GM12878 (cell line): Measurements from ENCODE around the gene DLG2. TPM values are rescaled to one million over a fixed set of nuclear protein-coding genes. Genes with fewer than 3 reads are reported as not detected.

ENCODE experiments used
- ATAC-seq: fragments of 200-7000 bp; cut with Tn5 transposase; 3 replicates; pipeline ENCODE4 v1.9.1; 2020; ENCODE audit warnings: mild to moderate bottlenecking, moderate library complexity
- BruUV-seq: library from RNA; stranded (reverse); fragments of 400-500 nt; replicated peaks from 2 replicates; lab custom pipeline; 2021; lab: Mats Ljungman, UMichigan
- CTCF ChIA-PET: fragments of 300-600 bp; sonication (Branson Sonifier 250); formaldehyde crosslinking; extraction: SDS; loops from one replicate; lab custom pipeline; 2021; ENCODE audit warnings: inconsistent platforms; lab: Yijun Ruan, JAX
- POLR2A ChIA-PET: fragments of 350-600 bp; formaldehyde crosslinking; extraction: SDS; loops from one replicate; lab custom pipeline; 2021; ENCODE audit warnings: inconsistent platforms; lab: Charles Lee
- RAD21 ChIA-PET: fragments of 300-600 bp; sonication (Branson Sonifier 250); formaldehyde crosslinking; loops from one replicate; lab custom pipeline; 2023; ENCODE audit warnings: antibody characterized with exemption; ENCODE audit not compliant: unreplicated experiment; lab: Charles Lee
- SMC1A ChIA-PET: fragments of 300-600 bp; sonication (Branson Sonifier 250); formaldehyde crosslinking; loops from one replicate; lab custom pipeline; 2023; ENCODE audit not compliant: unreplicated experiment, uncharacterized antibody; lab: Charles Lee
- DNase-seq: peaks from one replicate; pipeline ENCODE4 v3.0.0-alpha.2; 2011; ENCODE audit warnings: low read depth, low spot score
- FAIRE-seq: peaks from 3 replicates; lab custom pipeline; 2011; peaks lifted over from hg19 to GRCh38; lab: Jason Lieb, UNC
- H2AFZ ChIP-seq: 2 replicates; pipeline ENCODE4 v1.6.0; 2011; ENCODE audit warnings: low read depth, low read length, control low read depth; ENCODE audit not compliant: control insufficient read depth
- H3K27ac ChIP-seq: 2 replicates; pipeline ENCODE4 v1.5.1; 2011; ENCODE audit warnings: control low read depth; ENCODE audit not compliant: control insufficient read depth, insufficient read depth
- H3K27me3 ChIP-seq, 2 experiments: replicated peaks in 1 of 2; 2 replicates each; pipeline versions ENCODE4 v1.6.0 to v1.6.1; 2011; ENCODE audit warnings: low read length in 1 of 2; ENCODE audit not compliant: control insufficient read depth in 2 of 2, insufficient read depth in 2 of 2
- H3K36me3 ChIP-seq, 2 experiments: 2 replicates each; pipeline ENCODE4 v1.5.1; 2011; ENCODE audit warnings: low read length in 1 of 2; ENCODE audit not compliant: control insufficient read depth in 2 of 2, insufficient read depth in 2 of 2
- H3K4me1 ChIP-seq: 2 replicates; pipeline ENCODE4 v1.6.1; 2011; ENCODE audit warnings: mild to moderate bottlenecking, low read length, moderate library complexity, mixed read lengths; ENCODE audit not compliant: control insufficient read depth, insufficient read depth
- H3K4me2 ChIP-seq: 2 replicates; pipeline ENCODE4 v1.6.0; 2011; ENCODE audit warnings: control low read depth; ENCODE audit not compliant: control insufficient read depth, insufficient read depth
- H3K4me3 ChIP-seq: fragments of 200-600 bp; sonication (generic); 2 replicates; pipeline ENCODE4 v1.5.1; 2016
- H3K79me2 ChIP-seq: 2 replicates; pipeline ENCODE4 v1.6.0; 2011; ENCODE audit warnings: low read length; ENCODE audit not compliant: control insufficient read depth, insufficient read depth
- H3K9ac ChIP-seq: 2 replicates; pipeline ENCODE4 v1.8.0; 2011; ENCODE audit warnings: low read length, control low read depth, mixed read lengths; ENCODE audit not compliant: control insufficient read depth, insufficient read depth
- H3K9me3 ChIP-seq: replicated peaks from 3 replicates; pipeline ENCODE4 v1.5.1; 2011; ENCODE audit warnings: mild to moderate bottlenecking, low read length; ENCODE audit not compliant: control insufficient read depth, insufficient read depth
- H4K20me1 ChIP-seq: 2 replicates; pipeline ENCODE4 v1.6.0; 2011; ENCODE audit not compliant: control insufficient read depth, insufficient read depth
- ATF7 ChIP-seq: fragments of 450-650 bp; IDR thresholded peaks from 2 replicates; pipeline ENCODE4 v1.6.1; 2016; ENCODE audit warnings: low read depth, mild to moderate bottlenecking
- CHD4 ChIP-seq: fragments of 200-600 bp; sonication (generic); IDR thresholded peaks from 2 replicates; pipeline ENCODE4 v1.6.1; 2016; ENCODE audit warnings: mild to moderate bottlenecking
- CREB1 ChIP-seq: IDR thresholded peaks from 2 replicates; pipeline ENCODE4 v1.6.1; 2012; ENCODE audit warnings: low read depth, mild to moderate bottlenecking, inconsistent platforms
- EZH2 ChIP-seq: IDR thresholded peaks from 2 replicates; pipeline ENCODE4 v1.6.1; 2012; ENCODE audit warnings: low read depth, mild to moderate bottlenecking, control low read depth, inconsistent platforms, low read length, borderline replicate concordance; ENCODE audit not compliant: control insufficient read depth
- GATAD2B ChIP-seq: fragments of 450-650 bp; conservative IDR thresholded peaks from 2 replicates; pipeline ENCODE4 v1.6.1; 2017; ENCODE audit warnings: low read depth, mild to moderate bottlenecking, moderate library complexity
- RELB ChIP-seq: fragments of 450-650 bp; IDR thresholded peaks from 2 replicates; pipeline ENCODE4 v1.6.1; 2017; ENCODE audit warnings: low read depth, mild to moderate bottlenecking, moderate library complexity
- ZNF384 ChIP-seq: IDR thresholded peaks from 2 replicates; pipeline ENCODE4 v1.6.1; 2012; ENCODE audit warnings: low read depth, mild to moderate bottlenecking, low read length, improper control_type of control experiment, borderline replicate concordance
- ZNF687 ChIP-seq: fragments of 450-650 bp; IDR thresholded peaks from 2 replicates; pipeline ENCODE4 v1.6.1; 2017; ENCODE audit warnings: mild to moderate bottlenecking, moderate library complexity
- WGBS: methylation state at CpG from one replicate; pipeline ENCODE4 v1.1.6; 2016; ENCODE audit warnings: low lambda C conversion rate; ENCODE audit not compliant: insufficient replicate concordance, insufficient coverage; ENCODE audit errors: missing lambda C conversion rate; 5-methylcytosine and 5-hydroxymethylcytosine counted together
- in situ Hi-C: fragments of 300-500 bp; cut with MboI; formaldehyde crosslinking; loops from 9 replicates; pipeline ENCODE4 v1.14.3; 2018; ENCODE audit warnings: mixed read lengths
- intact Hi-C: fragments of 100-400 bp; cut with micrococcal nuclease; formaldehyde crosslinking; loops from one replicate; pipeline ENCODE4 v1.14.2; 2022; ENCODE audit not compliant: unreplicated experiment
- polyA plus RNA-seq, 11 experiments: library from polyadenylated mRNA; depleted of rRNA in 4 of 11; unstranded in 6 of 11; stranded (reverse) in 5 of 11; fragments of >200 nt; fragmentation: Nextera tagmentation in 4 of 11; fragmentation: Illumina TruSeq in 1 of 11; extraction: Ambion mirVana in 4 of 11; extraction: Trizol in 1 of 11; gene quantifications; 1 replicate in 1 of 11; 2 replicates in 10 of 11; pipeline versions ENCODE4 v1.2.1 to v1.2.3, GENCODE V29; 2011 to 2016; ENCODE audit warnings: inconsistent platforms in 2 of 11, missing spikeins in 2 of 11, low read depth in 1 of 11
- total RNA-seq, 4 experiments: library from RNA; depleted of rRNA in 3 of 4; stranded (reverse); fragments of >200 nt in 3 of 4; fragmentation: Illumina TruSeq in 1 of 4; extraction: Trizol in 1 of 4; gene quantifications; 2 replicates each; pipeline versions ENCODE4 v1.2.1 to v1.2.3, GENCODE V29; 2013 to 2021
- TF ChIP-seq, protein P1 (sequence below): IDR thresholded peaks from 2 replicates; pipeline ENCODE4 v1.6.1; 2011; ENCODE audit warnings: borderline replicate concordance, low read depth, mild to moderate bottlenecking, moderate library complexity, mixed read lengths, low read length; ENCODE audit not compliant: insufficient read depth; ENCODE audit errors: extremely low read length

DLG2 gene
- total and polyA plus RNA-seq, 10 of the 15 experiments (the other 5 are each of a cell fraction or from before 2014, with no cell fraction given) = 0.09 to 0.98 (median 0.35) TPM

- no peak for TF ChIP-seq EZH2
- no peak for TF ChIP-seq CREB1
- no peak for TF ChIP-seq ATF7
These were observed 1848.5 kb downstream of the DLG2 start (continued) for GRCh38 chr11:83778596-83778995.

DNA sequence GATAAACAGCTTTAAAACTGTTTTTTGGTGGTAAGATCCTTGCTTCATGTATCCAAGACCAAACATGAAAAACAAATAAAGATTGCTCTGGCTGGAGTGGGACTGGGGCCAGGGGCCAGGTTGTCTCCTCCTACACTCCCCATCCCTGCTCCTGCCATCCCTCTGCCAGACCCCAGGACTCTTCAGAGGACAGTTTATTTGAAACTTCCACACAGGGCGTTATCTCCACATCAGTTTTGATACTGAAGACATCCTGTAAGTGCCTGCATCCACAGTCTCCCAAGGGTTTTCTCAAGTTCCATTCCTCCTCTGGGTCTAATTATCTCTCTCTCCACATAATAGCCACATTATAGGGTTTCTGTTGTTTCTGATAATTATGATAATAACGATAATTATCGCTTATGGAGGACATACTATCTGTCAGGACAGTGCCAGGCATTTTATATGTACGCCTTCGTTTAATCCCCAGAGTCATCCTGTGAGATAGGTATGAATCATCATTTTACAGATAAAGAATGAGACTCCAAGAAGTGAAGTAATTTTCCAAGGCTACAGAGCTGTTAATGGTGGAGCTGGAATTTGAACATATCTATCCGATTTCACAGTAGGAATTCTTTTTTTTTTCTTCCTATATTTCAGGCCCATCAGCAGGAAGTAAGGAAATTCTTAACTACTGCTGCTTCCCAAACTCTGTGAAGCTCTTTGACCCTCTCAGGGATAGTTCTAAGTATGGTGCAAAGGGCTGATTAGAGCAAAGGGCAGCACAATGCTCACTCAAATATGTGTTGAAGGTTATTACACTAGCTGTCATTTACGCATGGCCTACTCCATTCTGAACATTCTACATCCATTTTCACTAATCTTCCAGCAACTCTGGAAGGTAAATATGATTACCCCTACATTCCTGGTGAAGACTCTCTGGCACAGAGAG, 1852.9 kb downstream of the DLG2 start:
- SMC1A ChIA-PET = no interaction called here
- TF ChIP-seq RELB (no peak), CHD4 (no peak), ZNF687 (no peak), GATAD2B (no peak), ZNF384 (no peak)
- TF ChIP-seq, protein P1, sequence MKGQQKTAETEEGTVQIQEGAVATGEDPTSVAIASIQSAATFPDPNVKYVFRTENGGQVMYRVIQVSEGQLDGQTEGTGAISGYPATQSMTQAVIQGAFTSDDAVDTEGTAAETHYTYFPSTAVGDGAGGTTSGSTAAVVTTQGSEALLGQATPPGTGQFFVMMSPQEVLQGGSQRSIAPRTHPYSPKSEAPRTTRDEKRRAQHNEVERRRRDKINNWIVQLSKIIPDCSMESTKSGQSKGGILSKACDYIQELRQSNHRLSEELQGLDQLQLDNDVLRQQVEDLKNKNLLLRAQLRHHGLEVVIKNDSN = no peak
- TF ChIP-seq, all 136 proteins: peak for 0
- H2AFZ ChIP-seq = no peak overlapping the region

More for the DNA sequence above, 1852.9 kb downstream of the DLG2 start:
- ChIA-PET POLR2A (no interaction called here), CTCF (no interaction called here), RAD21 (no interaction called here)
- H3K79me2 ChIP-seq = no peaks in the 10 kb centered on the region
- no peak overlapping the region for H3K4me2 ChIP-seq
- BruUV-seq = no TSS peak
- H3K4me1 ChIP-seq = no peaks in the 10 kb centered on the region
- H3K9ac ChIP-seq = no peak overlapping the region
- WGBS = 14% methylated on average over 7 of the region's 7 CpGs
- no peak overlapping the region for H3K4me3 ChIP-seq
- intact Hi-C loops (no loop called here), in situ Hi-C loops (no loop called here)
- H3K36me3 ChIP-seq = no peaks in the 10 kb centered on the region
- ATAC-seq = no peak
- no peak for DNase-seq
- FAIRE-seq = no peak
- no peaks in the 10 kb centered on the region for H4K20me1 ChIP-seq
- no peak overlapping the region for H3K27ac ChIP-seq
- no peaks in the 10 kb centered on the region for H3K27me3 ChIP-seq
- H3K9me3 ChIP-seq = no peaks in the 10 kb centered on the region
